GM12865 (cell line): ENCODE results near the gene COL8A2.
"Not testable (repeated sequence)": the region's sequence is repeated elsewhere in the genome, so short reads cannot be mapped to it uniquely, and the experiment has no call there.

Experiments
- DNase-seq: peaks from one replicate; pipeline ENCODE4 v3.0.0; 2010; ENCODE audit warnings: low read depth
- H3K4me3 ChIP-seq: 2 replicates; pipeline ENCODE4 v1.5.1; 2011; ENCODE audit warnings: mild to moderate bottlenecking, low read depth, low read length, control low read depth
- TF ChIP-seq, protein P1 (sequence below): IDR thresholded peaks from 2 replicates; pipeline ENCODE4 v1.5.1; 2011; ENCODE audit warnings: low read length, control low read depth, low read depth, inconsistent platforms; ENCODE audit not compliant: insufficient read depth; ENCODE audit errors: missing control alignments

Gene COL8A2

DNA sequence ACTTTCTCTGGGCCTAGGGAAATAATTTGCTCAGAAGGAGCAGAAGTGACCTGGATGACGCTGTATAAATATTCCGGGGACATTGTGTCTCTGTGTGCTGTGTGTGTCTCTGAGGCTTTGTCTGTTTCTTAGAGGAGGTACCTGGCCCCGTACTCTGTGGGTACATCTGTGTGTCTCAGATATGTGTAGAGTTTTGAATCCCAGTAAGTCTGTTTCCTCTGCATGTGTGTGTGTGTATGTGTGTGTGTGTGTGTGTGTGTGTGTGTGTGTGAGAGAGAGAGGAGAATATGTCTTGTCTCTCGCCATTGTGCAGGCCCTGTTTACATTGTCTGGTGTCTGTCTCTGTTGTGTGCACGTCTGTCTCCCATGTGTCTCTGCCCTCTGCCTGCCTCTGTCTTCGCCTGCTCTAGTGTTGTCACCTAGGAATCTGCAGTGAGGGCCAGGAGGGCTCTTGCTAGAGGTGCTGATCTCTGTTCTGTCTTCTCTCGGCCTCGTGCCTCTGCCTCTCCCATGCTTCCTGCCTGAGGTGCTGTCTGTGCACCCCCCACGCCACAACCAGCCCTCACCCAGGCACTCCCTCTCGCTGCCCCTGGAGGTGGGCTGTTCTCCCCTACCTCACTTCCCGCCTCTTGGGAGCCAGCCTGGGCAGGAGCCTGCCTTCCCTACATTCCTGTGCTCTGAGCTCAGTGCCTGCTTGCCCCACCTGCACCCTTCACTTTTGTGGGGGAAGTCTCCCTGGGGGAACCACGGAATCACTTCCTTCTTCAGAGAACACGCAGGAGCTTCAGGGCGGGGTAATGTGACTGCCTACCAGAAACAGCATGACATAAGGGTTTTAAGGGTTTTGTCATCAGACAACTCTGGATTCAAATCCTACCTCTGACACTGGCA is 36.9 kb upstream of the COL8A2 start:
- TF ChIP-seq, protein P1, sequence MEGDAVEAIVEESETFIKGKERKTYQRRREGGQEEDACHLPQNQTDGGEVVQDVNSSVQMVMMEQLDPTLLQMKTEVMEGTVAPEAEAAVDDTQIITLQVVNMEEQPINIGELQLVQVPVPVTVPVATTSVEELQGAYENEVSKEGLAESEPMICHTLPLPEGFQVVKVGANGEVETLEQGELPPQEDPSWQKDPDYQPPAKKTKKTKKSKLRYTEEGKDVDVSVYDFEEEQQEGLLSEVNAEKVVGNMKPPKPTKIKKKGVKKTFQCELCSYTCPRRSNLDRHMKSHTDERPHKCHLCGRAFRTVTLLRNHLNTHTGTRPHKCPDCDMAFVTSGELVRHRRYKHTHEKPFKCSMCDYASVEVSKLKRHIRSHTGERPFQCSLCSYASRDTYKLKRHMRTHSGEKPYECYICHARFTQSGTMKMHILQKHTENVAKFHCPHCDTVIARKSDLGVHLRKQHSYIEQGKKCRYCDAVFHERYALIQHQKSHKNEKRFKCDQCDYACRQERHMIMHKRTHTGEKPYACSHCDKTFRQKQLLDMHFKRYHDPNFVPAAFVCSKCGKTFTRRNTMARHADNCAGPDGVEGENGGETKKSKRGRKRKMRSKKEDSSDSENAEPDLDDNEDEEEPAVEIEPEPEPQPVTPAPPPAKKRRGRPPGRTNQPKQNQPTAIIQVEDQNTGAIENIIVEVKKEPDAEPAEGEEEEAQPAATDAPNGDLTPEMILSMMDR, result no peak
- peak overlapping the region; percentile 53 for H3K4me3 ChIP-seq
- peak; percentile 63 for DNase-seq

DNA sequence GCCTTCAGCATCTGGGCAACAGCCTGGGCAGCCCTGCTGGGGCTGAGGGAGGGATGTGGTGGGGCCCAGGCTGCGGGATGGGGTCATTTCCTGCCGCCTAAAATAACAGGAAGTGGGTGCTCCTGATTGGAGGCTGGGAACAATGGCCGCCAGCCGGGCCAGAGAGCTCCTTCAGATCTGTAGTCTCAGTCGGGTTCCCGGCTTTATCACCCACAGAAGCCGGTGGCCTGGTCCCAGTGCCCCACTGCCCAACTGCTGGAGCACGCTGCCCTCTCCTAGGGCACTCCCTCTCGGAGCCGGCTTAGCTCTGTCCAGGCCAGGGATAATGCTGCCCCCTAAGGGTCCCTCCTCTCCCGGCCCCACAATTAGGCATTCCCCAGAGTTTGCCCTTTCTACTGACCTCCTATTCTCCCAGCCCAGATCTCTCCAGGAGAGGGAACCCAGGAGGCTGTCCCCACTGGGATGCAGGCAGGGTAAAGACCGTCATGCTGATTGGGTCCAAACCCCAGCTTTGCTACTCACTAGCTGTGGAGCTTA is 36.0 kb upstream of the COL8A2 start:
- TF ChIP-seq, protein P1, result peak; percentile 26
- DNase-seq, result peak; percentile 88
- H3K4me3 ChIP-seq, result peak overlapping the region; percentile 53

DNA sequence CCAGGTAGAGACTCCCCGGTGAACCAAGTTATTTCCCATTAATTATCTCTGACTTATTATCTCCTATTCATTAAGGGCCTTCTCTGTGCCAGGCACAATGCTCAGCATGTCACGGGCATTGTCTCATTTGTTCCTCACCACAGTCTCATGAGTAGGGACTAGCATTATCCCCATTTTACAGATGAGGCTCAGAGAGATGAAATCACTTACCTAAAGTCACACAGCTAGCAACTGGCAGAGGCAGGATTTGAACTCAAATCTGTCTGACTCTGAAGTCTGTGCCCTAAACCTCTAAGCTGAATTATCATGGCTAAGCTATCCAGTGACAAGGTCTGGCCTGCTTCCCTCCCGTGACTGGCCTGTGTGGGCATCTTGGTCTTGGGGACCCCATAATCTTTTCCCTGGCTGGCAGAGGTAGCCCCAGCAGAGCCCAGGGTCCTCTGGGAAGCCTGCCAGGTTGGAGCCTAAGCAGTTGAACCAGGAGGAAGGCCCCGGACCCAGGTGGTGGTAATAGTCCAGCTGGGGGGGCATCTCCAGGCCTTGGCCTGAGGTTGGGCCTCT is 35.4 kb upstream of the COL8A2 start:
- peak overlapping the region; percentile 53 for H3K4me3 ChIP-seq
- TF ChIP-seq, protein P1, result no peak
- no peak for DNase-seq

DNA sequence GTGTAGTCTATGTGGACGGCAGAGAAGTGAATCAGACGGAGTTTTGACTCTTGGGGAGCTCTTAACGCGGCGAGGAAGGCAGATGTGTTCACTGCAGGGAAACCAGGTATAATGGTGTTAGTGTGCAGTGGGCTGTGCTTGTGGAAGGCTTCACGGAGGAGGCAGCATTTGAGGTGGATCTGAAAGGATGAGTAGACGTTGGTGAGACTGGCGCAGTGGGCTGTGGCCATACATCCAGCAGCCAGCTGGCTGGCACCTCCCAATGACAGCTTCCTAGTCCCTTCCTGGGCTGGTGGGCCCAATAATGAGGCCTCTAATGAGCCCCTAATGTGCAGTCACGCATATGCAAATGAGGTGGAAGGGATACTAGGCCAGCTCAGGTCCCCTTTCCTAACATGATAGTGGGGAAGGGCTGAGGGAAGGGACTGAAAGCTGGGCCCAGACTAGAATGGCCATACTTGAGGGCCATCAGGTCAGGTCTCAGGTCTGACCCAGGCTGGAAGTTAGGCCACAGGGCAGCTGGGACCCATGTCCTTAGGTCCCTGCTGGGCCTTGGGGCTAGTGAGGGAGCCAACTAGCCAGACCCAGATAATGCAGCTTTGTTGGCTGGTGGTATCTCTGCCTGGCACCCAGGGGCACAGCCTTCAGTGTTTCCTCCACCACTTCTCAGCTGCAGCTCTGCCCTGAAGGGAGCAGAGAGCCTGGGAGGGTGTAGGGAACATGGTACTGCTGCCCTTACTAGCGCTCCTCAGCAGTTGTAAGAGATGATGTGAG is 34.8 kb upstream of the COL8A2 start:
- TF ChIP-seq, protein P1, result no peak
- H3K4me3 ChIP-seq, result peak overlapping the region; percentile 53
- DNase-seq, result no peak

DNA sequence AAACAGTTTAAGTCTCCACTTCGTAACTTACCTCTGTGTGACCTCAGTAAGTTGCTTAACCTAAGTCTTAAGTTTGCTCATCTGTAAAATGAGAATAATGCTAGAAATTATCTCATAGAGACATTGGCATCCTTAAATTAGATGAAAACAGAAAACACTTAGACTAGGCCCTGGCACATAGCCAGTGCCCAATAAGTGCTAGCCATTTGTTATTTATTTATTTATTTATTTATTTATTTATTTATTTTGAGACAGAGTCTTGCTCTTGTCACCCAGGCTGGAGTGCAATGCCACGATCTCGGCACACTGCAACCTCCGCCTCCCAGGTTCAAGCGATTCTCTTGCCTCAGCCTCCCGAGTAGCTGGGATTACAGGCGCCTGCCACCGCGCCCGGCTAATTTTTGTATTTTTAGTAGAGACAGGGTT is 33.8 kb upstream of the COL8A2 start:
- DNase-seq, H3K4me3 ChIP-seq: not testable (repeated sequence)

DNA sequence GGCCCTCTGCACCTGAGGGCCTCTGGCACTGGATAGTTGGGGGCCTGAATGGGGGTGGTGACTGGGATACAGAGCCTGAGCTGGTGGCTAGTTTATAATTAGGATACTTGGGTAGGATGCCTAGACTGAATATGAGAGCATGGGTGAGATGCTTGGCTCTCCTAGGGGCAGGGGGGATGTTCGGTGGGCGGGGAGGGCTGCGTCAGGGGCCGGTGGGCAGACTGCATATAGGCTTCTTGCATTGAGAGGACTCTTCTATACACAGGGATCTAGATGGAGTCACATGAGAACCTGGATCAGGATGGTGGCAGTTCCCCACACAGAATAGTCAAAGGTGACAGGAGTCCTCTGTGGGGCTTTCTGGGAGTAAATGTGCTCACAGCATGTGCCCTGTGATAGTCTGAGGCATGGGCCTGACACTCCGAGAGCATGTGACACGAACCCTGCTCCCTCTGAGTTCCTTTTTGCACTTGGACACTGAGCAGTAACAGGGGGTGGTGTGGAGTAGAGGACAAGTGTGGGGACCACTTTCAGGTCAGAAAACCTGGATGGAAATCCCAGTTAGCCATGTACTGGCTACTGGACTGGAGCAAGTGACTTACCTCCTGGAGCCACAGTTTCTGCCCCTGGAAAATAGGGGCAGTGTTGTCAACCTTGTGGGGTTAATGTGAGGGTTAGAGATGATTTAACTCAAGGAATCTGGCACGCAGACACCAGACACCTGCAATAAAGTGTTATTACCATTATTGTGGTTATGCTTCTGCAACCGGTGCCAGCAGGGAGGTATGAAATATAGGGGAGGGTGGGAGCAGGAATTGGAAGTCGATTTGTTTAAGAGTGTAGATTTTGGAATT is 33.2 kb upstream of the COL8A2 start:
- TF ChIP-seq, protein P1, result no peak
- peak overlapping the region; percentile 97 for H3K4me3 ChIP-seq
- DNase-seq, result no peak
